Measurements from ENCODE around the gene UTP25. TPM values are rescaled to one million over a fixed set of nuclear protein-coding genes. Genes with fewer than 3 reads are reported as not detected.

Gene UTP25
- total and polyA plus RNA-seq, 2 experiments from 2014 or later = 3.6 to 8.9 TPM

- no peak for TF ChIP-seq REST (IDR thresholded peaks at IDR 0.05; ENCODE audit: unreplicated experiment)
- TF ChIP-seq STAT1 (IDR thresholded peaks at IDR 0.05; ENCODE audit: unreplicated experiment) = no peak
- TF ChIP-seq CREB1 (CRISPR knock-in tag; IDR thresholded peaks at IDR 0.05; ENCODE audit: low read depth) = no peak
- TF ChIP-seq EZH2phosphoT487 (IDR thresholded peaks at IDR 0.05; ENCODE audit: unreplicated experiment) = no peak
- no peak for TF ChIP-seq CTCF (conservative IDR thresholded peaks at IDR 0.05; ENCODE audit: low read depth in 2 of 2)
- TF ChIP-seq POLR2AphosphoS5 (IDR thresholded peaks at IDR 0.05; ENCODE audit: low read depth) = no peak
Measured at GRCh38 chr1:209787551-209787950, 40.2 kb upstream of the UTP25 start (continued).

GRCh38 chr1:209789245-209789644, 38.5 kb upstream of the UTP25 start:
- Mint-ChIP-seq H3K27me3 (ENCODE audit: insufficient read depth, low read depth, poor library complexity) (peaks cover 3% of the 10 kb centered on the region), H3K36me3 (ENCODE audit: low read depth) (peaks cover 19% of the 10 kb centered on the region), H3K9me3 (peaks cover 2% of the 10 kb centered on the region; the same call in 1 of the 3 replicates)

More at GRCh38 chr1:209789245-209789644, 38.5 kb upstream of the UTP25 start:
- peaks cover 4% of the 10 kb centered on the region for H3K36me3 ChIP-seq (ENCODE audit: insufficient read depth)
- no peak overlapping the region for H3K4me3 ChIP-seq
- H3K4me2 ChIP-seq = no peak overlapping the region
- no peak for DNase-seq (ENCODE audit: low spot score)
- H3K27ac ChIP-seq (ENCODE audit: low read depth) = no peak overlapping the region
- ATAC-seq = no peak
- Mint-ChIP-seq H3K4me3 (no peak overlapping the region), H3K27ac (no peak overlapping the region), H3K4me1 (peaks cover 3% of the 10 kb centered on the region; the same call in 1 of the 3 replicates)
- H2AFZ ChIP-seq = no peak overlapping the region
- TF ChIP-seq CTCF (conservative IDR thresholded peaks at IDR 0.05; ENCODE audit: low read depth in 2 of 2) = no peak
- no peak for TF ChIP-seq STAT1 (IDR thresholded peaks at IDR 0.05; ENCODE audit: unreplicated experiment)
- TF ChIP-seq JUNB (IDR thresholded peaks at IDR 0.05; ENCODE audit: unreplicated experiment) = no peak
- TF ChIP-seq POLR2AphosphoS5 (IDR thresholded peaks at IDR 0.05; ENCODE audit: low read depth) = no peak
- no peak for TF ChIP-seq ZNF114 (CRISPR knock-in tag; IDR thresholded peaks at IDR 0.05)
- no peak for TF ChIP-seq ETS1 (IDR thresholded peaks at IDR 0.05)
- TF ChIP-seq EZH2 (IDR thresholded peaks at IDR 0.05; ENCODE audit: low read depth, unreplicated experiment) = no peak
- no peak for TF ChIP-seq ZNF331 (CRISPR knock-in tag; IDR thresholded peaks at IDR 0.05; ENCODE audit: low read depth)
- no peak for TF ChIP-seq REST (IDR thresholded peaks at IDR 0.05; ENCODE audit: unreplicated experiment)
- no peaks in the 10 kb centered on the region for H3K79me2 ChIP-seq (replicated peaks; ENCODE audit: insufficient read depth)
- no peaks in the 10 kb centered on the region for H3K4me1 ChIP-seq (ENCODE audit: insufficient read depth)
- H3F3A ChIP-seq (replicated peaks; ENCODE audit: low read depth) = no peaks in the 10 kb centered on the region
- H4K20me1 ChIP-seq (replicated peaks; ENCODE audit: insufficient read depth) = no peaks in the 10 kb centered on the region; the same call in 1 of the 2 replicates
- no peaks in the 10 kb centered on the region for H3K9me2 ChIP-seq (ENCODE audit: insufficient read depth)
- H3K27me3 ChIP-seq (ENCODE audit: insufficient read depth) = no peaks in the 10 kb centered on the region
